GM03348 (cell line): ENCODE data around the gene ARHGEF7.

Experiments
- DNase-seq: peaks from one replicate; pipeline ENCODE4 v3.0.0; 2012; ENCODE audit warnings: low spot score

Gene ARHGEF7

GRCh38 chr13:111325941-111326620 lies 211.0 kb downstream of the ARHGEF7 start:
- DNase-seq = no peak

DNA sequence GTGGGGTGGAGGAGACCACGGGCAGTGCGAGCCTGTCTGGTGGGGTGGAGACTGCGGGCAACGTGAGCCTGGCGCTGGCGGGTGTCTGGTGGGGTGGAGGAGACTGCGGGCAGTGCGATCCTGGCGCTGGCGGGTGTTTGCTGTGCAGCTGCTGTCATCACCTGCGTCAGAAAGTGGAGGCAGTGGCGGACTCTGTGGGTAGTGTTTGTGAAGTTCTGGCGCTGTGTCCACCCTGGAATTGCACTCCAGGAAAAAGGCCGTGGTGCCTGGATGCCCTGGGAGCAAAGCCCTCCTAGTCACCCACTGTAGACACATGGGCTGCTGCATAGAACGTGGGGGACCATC lies 211.5 kb downstream of the ARHGEF7 start:
- DNase-seq = no peak

GRCh38 chr13:111326981-111327642 lies 212.0 kb downstream of the ARHGEF7 start:
- DNase-seq = no peak

DNA sequence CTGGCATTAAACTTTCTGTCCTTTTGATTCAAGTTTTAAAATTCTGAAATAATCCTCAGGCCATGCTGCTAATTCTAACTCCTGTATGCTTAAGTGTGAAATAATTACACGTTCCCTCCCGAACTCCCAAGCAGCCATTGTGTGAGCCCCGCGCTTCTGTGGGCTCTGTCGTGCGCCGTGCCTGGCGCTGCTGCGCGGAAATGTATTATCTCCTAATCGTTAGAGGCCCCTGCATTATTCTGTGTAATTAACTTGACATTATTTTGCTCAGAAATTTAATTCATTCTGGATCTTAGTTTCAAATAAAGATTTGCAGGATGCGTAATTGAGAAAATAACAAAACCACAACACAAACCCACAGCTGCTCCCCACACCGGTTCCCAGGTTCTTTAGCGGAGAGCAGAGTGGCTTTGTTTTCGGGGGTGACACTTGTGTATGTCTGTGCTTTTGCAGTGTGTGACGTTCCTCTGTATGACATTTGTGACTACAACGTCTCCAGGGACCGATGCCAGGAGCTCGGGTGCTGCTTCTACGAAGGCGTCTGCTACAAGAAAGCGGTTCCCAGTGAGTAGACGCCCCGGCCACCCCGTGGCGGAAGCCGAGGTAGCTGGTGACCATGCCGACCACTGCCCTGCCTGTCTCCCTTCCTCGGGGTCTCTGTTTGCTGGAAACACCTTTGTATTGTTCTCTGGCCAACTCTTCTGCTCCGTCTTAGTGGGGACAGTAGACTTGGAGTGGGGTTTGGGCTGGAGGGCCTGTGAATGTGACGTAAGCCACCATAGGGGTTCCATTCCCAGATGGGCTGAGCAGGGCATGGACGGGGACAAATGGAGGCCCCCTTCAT lies 212.8 kb downstream of the ARHGEF7 start:
- DNase-seq = no peak

- DNase-seq = peak; percentile 4
These were observed 213.7 kb downstream of the ARHGEF7 start for GRCh38 chr13:111328574-111329410.

- DNase-seq = peak; percentile 2
These were observed 214.5 kb downstream of the ARHGEF7 start for GRCh38 chr13:111329641-111330040.

- DNase-seq = peak; percentile 2
These were observed 215.0 kb downstream of the ARHGEF7 start for GRCh38 chr13:111330066-111330610.

DNA sequence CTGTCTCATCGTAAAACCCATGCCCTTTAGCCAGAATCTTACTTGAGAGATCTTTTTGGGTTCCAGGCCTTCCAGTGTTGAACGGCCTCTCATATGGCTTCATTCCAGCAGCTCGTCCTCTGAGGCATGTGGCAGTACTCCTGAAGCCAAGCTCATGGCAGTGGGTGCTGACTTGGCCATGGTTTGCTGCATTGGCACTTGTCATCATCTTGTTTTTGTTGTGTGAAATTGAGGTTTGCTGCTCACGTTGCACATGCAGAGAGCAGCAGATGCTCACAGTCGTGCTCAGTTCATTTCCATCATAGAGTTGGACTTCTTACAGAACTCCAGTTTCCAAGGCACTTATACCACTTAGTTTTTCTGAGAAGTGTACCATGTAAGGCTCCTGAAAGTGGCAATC lies 220.2 kb downstream of the ARHGEF7 start:
- peak; percentile 3 for DNase-seq

- no peak for DNase-seq
These were observed 221.6 kb downstream of the ARHGEF7 start for GRCh38 chr13:111336666-111337065.

DNA sequence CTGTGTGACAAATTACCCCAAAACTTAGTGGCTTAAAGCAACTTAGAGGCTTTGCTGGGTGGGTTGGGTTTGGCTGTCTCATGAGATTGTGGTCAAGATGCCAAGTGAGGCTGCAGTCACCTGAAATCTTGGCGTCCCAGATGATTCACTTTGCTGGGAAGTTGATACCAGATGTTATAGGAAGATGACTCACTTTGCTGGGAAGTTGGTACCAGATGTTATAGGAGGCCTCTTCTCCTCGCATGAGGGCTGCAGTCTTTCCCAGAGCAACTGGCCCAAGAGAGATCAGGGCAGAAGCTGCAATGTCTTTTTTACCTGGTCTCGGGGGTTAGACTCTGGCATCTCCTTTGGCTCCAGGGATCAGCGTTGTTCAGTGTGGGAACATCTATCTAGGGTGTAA lies 222.1 kb downstream of the ARHGEF7 start:
- DNase-seq = peak; percentile 89

- no peak for DNase-seq
These were observed 222.6 kb downstream of the ARHGEF7 start for GRCh38 chr13:111337741-111338140.

DNA sequence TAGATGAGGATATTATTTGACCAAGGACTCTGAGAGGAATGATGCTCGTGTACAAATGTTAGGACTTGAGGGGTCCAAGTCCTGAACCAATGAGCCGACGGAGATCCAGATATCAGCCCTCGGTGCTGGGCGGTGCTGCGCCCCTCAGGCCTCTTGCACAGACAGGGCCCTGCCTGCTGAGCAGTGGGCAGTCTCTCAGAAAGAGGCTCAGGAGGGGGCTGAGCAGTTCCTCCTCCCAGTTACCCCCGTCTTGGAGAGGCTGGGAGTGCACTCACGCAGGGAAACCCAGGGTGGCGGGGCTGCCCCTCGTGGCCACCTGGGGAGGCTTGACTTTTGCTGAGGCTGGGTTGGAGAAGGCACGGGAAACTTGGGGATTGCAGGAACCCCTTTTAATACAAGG lies 223.7 kb downstream of the ARHGEF7 start:
- no peak for DNase-seq

- no peak for DNase-seq
These were observed 224.4 kb downstream of the ARHGEF7 start for GRCh38 chr13:111339366-111340143.

DNA sequence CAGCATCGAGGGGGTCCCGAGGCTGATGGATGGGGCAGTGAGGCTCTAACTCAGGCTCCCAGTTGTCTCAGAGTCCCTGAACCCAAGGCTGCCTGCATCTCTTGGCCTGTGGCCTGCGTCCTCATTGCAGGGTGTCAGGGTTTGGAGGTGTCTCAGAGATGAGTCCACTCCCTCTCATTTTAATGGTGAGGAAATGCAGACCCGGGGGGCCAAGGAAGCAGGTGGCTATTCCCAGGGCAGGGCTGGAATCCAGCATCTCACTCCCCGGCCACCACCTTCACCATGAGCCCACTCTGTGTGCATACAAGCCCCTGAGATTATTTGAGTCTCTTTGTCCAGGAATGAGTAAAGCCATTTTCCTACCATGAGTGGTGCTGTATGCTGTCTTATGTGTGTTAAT lies 226.8 kb downstream of the ARHGEF7 start:
- DNase-seq = no peak

DNA sequence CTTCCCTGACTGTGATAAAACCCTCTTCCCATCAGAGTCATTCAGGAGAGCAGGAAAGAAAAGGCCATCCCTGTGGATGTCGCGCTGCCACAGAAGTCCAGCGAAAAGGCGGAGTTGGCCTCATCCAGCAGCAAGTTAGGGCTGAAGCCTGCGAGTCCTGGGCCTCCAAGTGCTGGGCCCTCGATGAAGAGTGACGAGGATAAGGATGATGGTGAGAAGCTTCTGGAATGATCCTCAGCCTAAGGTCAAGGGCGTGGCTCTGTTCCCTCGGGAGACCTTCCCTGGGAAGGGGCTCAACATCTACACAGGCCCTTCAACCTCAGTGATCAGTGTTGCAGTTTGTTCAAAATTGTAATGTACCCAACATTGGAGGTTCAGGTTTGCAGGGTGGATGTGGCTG lies 227.6 kb downstream of the ARHGEF7 start:
- no peak for DNase-seq

- no peak for DNase-seq
These were observed 228.2 kb downstream of the ARHGEF7 start for GRCh38 chr13:111343186-111343805.

DNA sequence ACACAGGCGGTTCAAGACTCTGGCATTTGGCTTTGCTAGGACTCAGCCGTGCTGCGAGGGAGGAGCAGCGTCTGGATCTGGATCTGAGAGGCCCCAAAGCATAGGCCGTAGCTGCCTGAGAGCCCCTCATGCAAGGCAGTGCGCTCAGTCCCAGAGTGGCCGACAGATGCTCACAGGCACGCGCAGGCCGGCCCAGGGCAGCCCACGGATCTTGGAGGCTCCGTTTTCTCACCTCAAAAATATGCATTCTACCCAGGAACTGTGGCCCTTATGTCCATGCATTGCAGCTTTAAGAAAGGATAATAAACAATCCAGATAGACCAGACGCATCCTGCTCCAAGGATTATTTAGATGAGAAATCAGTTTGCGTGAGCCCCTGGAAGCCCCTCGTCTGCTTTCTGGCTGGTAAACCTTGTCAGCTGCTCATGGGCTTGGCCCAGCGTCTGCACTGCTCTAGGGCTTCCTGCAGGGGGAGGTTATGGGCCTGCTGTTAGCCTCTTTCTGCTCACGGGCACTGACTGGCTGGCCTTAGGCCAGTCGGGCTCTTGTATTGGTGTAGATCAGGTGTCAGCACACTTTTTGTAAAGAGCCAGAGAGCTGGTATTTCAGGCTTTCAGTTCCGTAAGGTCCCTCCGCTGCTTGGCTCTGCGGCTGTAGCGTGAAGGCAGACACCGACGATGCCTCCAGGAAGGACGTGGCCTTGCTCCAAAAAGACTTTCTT lies 229.5 kb downstream of the ARHGEF7 start:
- no peak for DNase-seq

- DNase-seq = no peak
These were observed 230.6 kb downstream of the ARHGEF7 start for GRCh38 chr13:111345682-111346081.

DNA sequence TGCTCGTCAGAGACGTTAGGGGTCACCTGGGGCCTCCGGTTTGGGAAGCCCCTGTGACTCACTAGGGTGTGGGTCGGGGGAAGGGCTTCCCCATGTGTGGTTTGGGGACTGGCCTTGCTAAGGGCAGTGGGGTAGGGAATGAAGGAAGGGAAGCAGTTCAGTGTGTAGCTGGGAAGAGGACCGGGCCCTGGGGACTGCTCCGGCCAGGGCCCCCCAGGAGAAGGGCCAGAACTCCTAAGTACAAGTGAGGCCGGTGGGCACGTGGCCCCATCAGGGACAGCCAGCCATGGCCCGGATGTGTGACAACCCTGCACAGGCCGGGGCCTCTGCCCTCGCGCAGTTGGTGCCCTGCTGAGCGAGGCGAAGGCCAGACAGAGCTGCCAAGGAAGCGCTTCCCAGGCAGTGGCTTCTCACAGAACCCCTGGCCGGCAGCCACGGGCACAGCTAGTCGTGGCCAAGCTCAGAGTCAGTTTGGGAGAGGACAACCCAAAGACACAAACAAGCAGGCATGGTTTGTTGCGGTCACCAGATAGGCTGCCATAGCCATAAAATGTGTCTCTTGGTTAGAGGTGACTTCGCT lies 231.1 kb downstream of the ARHGEF7 start:
- no peak for DNase-seq

- DNase-seq = no peak
These were observed 232.3 kb downstream of the ARHGEF7 start for GRCh38 chr13:111347438-111347837.
